Jurkat, Clone E6-1 (cell line): ENCODE results near the gene EPB41. TPM values are rescaled to one million over a fixed set of nuclear protein-coding genes. Genes with fewer than 3 reads are reported as not detected.
A peak's percentile ranks its signal among the peaks of the same experiment; 100 is the strongest.
"Not testable (repeated sequence)": the region's sequence is repeated elsewhere in the genome, so short reads cannot be mapped to it uniquely, and the experiment has no call there.

Experiments used
- DNase-seq: peaks from one replicate; pipeline ENCODE4 v3.0.0-alpha.2; 2011; ENCODE audit warnings: low read depth, low spot score
- H3K4me3 ChIP-seq: 2 replicates; pipeline ENCODE4 v1.5.1; 2011; ENCODE audit warnings: mild to moderate bottlenecking, low read length, control low read depth, moderate library complexity
- polyA plus RNA-seq: library from polyadenylated mRNA; unstranded; fragments of >200 nt; gene quantifications from one replicate; pipeline ENCODE4 v1.2.1, GENCODE V29; 2012; ENCODE audit warnings: missing spikeins; ENCODE audit not compliant: insufficient read length, insufficient read depth

Gene EPB41
- polyA plus RNA-seq: 26.5 TPM

- H3K4me3 ChIP-seq: peak within 1 kb of the TSS; percentile 79
- DNase-seq: peak; percentile 97
These were observed at the start of gene EPB41 for GRCh38 chr1:28914228-28915030. EPB41 (plus strand) TSS chr1:28914569; CDS start chr1:28987438, 72,869 bp downstream.

GRCh38 chr1:28864695-28865094 lies 49.7 kb upstream of the EPB41 start:
- no peak overlapping the region for H3K4me3 ChIP-seq
- no peak for DNase-seq

GRCh38 chr1:28865997-28866650 lies 48.2 kb upstream of the EPB41 start:
- no peak for DNase-seq
- no peak overlapping the region for H3K4me3 ChIP-seq

- no peak overlapping the region for H3K4me3 ChIP-seq
- no peak for DNase-seq
These were observed 46.5 kb upstream of the EPB41 start for GRCh38 chr1:28867850-28868249.

GRCh38 chr1:28869952-28870351 lies 44.4 kb upstream of the EPB41 start:
- DNase-seq: no peak
- no peak overlapping the region for H3K4me3 ChIP-seq

- DNase-seq: no peak
- no peak overlapping the region for H3K4me3 ChIP-seq
These were observed 42.6 kb upstream of the EPB41 start for GRCh38 chr1:28871631-28872401.

GRCh38 chr1:28875134-28875533 lies 39.2 kb upstream of the EPB41 start:
- not testable (repeated sequence) for H3K4me3 ChIP-seq, DNase-seq

GRCh38 chr1:28877132-28877781 lies 37.1 kb upstream of the EPB41 start:
- DNase-seq: peak; percentile 62

GRCh38 chr1:28878796-28879195 lies 35.6 kb upstream of the EPB41 start:
- H3K4me3 ChIP-seq: no peak overlapping the region
- no peak for DNase-seq

More at GRCh38 chr1:28877132-28877781, 37.1 kb upstream of the EPB41 start:
- H3K4me3 ChIP-seq: no peak overlapping the region

GRCh38 chr1:28882009-28882628 lies 32.2 kb upstream of the EPB41 start:
- peak; percentile 88 for DNase-seq
- no peak overlapping the region for H3K4me3 ChIP-seq

GRCh38 chr1:28883242-28883616 lies 31.1 kb upstream of the EPB41 start:
- DNase-seq: no peak
- H3K4me3 ChIP-seq: no peak overlapping the region

- no peak overlapping the region for H3K4me3 ChIP-seq
- DNase-seq: no peak
These were observed 28.9 kb upstream of the EPB41 start for GRCh38 chr1:28885472-28885877.

- peak overlapping the region; percentile 94 for H3K4me3 ChIP-seq
- DNase-seq: no peak
These were observed 28.2 kb upstream of the EPB41 start for GRCh38 chr1:28885977-28886730.

GRCh38 chr1:28886731-28887418 lies 27.5 kb upstream of the EPB41 start:
- peak; percentile 84 for DNase-seq

GRCh38 chr1:28887419-28887834 lies 26.9 kb upstream of the EPB41 start:
- no peak for DNase-seq
- H3K4me3 ChIP-seq: peak overlapping the region; percentile 94

More at GRCh38 chr1:28886731-28887418, 27.5 kb upstream of the EPB41 start:
- H3K4me3 ChIP-seq: peak overlapping the region; percentile 94

GRCh38 chr1:28887835-28888682 lies 26.3 kb upstream of the EPB41 start:
- DNase-seq: no peak
- peak overlapping the region; percentile 94 for H3K4me3 ChIP-seq

- no peak overlapping the region for H3K4me3 ChIP-seq
- no peak for DNase-seq
These were observed 25.5 kb upstream of the EPB41 start for GRCh38 chr1:28888915-28889314.
